HEK293 (cell line): ENCODE data around the gene RBP2.

Experiments
- CTCF ChIP-seq: fragments of 450-650 bp; formaldehyde crosslinking; IDR thresholded peaks from 2 replicates; pipeline ENCODE4 v1.5.1; 2016; ENCODE audit warnings: missing biosample characterization, missing genetic modification characterization
- GLI2 ChIP-seq: fragments of 450-650 bp; formaldehyde crosslinking; IDR thresholded peaks from 2 replicates; pipeline ENCODE4; 2017; ENCODE audit warnings: missing biosample characterization, missing genetic modification characterization, low read depth, borderline replicate concordance
- YY1 ChIP-seq: fragments of 450-650 bp; formaldehyde crosslinking; IDR thresholded peaks from 2 replicates; pipeline ENCODE4 v1.5.1; 2018; ENCODE audit warnings: missing biosample characterization, missing genetic modification characterization
- ZNF274 ChIP-seq, 2 experiments: fragments of 200-500 bp in 1 of 2; fragments of 450-650 bp in 1 of 2; sonication (Bioruptor generic) in 1 of 2; formaldehyde crosslinking in 1 of 2; IDR thresholded peaks; 2 replicates each; pipeline versions ENCODE4 v1.5.1 to v1.6.1; 2014 to 2016; ENCODE audit warnings: borderline replicate concordance in 1 of 2, inconsistent platforms in 1 of 2, low read length in 1 of 2, missing biosample characterization in 1 of 2, missing genetic modification characterization in 1 of 2
- ZNF302 ChIP-seq: fragments of 450-650 bp; formaldehyde crosslinking; IDR thresholded peaks from 2 replicates; pipeline ENCODE4 v1.5.1; 2016; ENCODE audit warnings: missing biosample characterization, missing genetic modification characterization, low read depth
- ZNF354C ChIP-seq: fragments of 450-650 bp; formaldehyde crosslinking; IDR thresholded peaks from 2 replicates; pipeline ENCODE4 v1.5.1; 2016; ENCODE audit warnings: missing biosample characterization, missing genetic modification characterization, low read depth, borderline replicate concordance
- ZNF558 ChIP-seq: fragments of 450-650 bp; formaldehyde crosslinking; IDR thresholded peaks from 2 replicates; pipeline ENCODE4 v1.5.1; 2016; ENCODE audit warnings: missing biosample characterization, missing genetic modification characterization

GRCh38 chr3:139468399-139468798, 7.9 kb downstream of the RBP2 start:
- TF ChIP-seq ZNF354C (tag by site-specific recombination) = no peak
- no peak for TF ChIP-seq ZNF274 (IDR thresholded peaks at IDR 0.05; ENCODE audit: low read length)
- TF ChIP-seq ZNF274 (tag by site-specific recombination; IDR thresholded peaks at IDR 0.05; ENCODE audit: borderline replicate concordance) = no peak
- no peak for TF ChIP-seq ZNF302 (tag by site-specific recombination)
- TF ChIP-seq ZNF558 (tag by site-specific recombination) = no peak
- no peak for TF ChIP-seq CTCF (tag by site-specific recombination)
- TF ChIP-seq GLI2 (tag by site-specific recombination) = no peak
- no peak for TF ChIP-seq YY1 (tag by site-specific recombination)
